H1 (cell line): Measurements from ENCODE around the gene ZNF609. TPM values are rescaled to one million over a fixed set of nuclear protein-coding genes. Genes with fewer than 3 reads are reported as not detected.
A peak's percentile ranks its signal among the peaks of the same experiment; 100 is the strongest.

Source experiments
- CHD7 ChIP-seq: fragments of 300-600 bp; sonication (generic); IDR thresholded peaks from 2 replicates; pipeline ENCODE4 v1.7.1; 2012; ENCODE audit warnings: low read length, moderate library complexity, mild to moderate bottlenecking, inconsistent platforms; ENCODE audit not compliant: insufficient replicate concordance
- POU5F1 ChIP-seq: IDR thresholded peaks from 2 replicates; pipeline ENCODE4 v1.6.1; 2011; ENCODE audit warnings: low read depth, mild to moderate bottlenecking, low read length, moderate library complexity
- TAF1 ChIP-seq: IDR thresholded peaks from 2 replicates; pipeline ENCODE4 v1.6.1; 2011; ENCODE audit warnings: mild to moderate bottlenecking, low read depth, low read length
- TAF7 ChIP-seq: optimal IDR thresholded peaks from 2 replicates; pipeline ENCODE3; 2011; ENCODE audit warnings: low read depth, mild to moderate bottlenecking, inconsistent platforms, low read length, moderate library complexity, borderline replicate concordance
- polyA plus RNA-seq, 7 experiments: library from polyadenylated mRNA; depleted of rRNA in 3 of 7; stranded (reverse) in 5 of 7; unstranded in 2 of 7; fragments of >200 nt in 5 of 7; fragments of 200-250 nt in 2 of 7; gene quantifications; 1 replicate in 5 of 7; 2 replicates in 1 of 7; 4 replicates in 1 of 7; pipeline versions ENCODE4 v1.2.1 to v1.2.3, GENCODE V29; 2011 to 2013; ENCODE audit warnings: missing spikeins in 2 of 7, mixed read lengths in 2 of 7
- total RNA-seq: library from RNA; stranded (reverse); fragmentation: NEBNext Ultra II Directional; extraction: Animal tissue kit (Norgen Biotek cat#: 25700); gene quantifications from 2 replicates; pipeline ENCODE4 v1.2.1, GENCODE V29; 2021

ZNF609 gene
- total and polyA plus RNA-seq, 2 of the 8 experiments (the other 6 are each of a cell fraction or from before 2014, with no cell fraction given), result 15.5 to 47.8 TPM

- TF ChIP-seq CHD7 (peak; percentile 49), TAF7 (peak; percentile 60), POU5F1 (peak; percentile 42; the same call in 1 of the 2 replicates), TAF1 (peak; percentile 61)
These were observed 240.7 kb downstream of the ZNF609 start (continued) for GRCh38 chr15:64701051-64701450.
